NCI-H1048 (cell line): ENCODE results near the gene TJAP1.
"Not testable (repeated sequence)": the region's sequence is repeated elsewhere in the genome, so short reads cannot be mapped to it uniquely, and the experiment has no call there.

Experiments
- DNase-seq: peaks from one replicate; lab custom pipeline; 2025; lab: John Stamatoyannopoulos, UW

Gene TJAP1

DNA sequence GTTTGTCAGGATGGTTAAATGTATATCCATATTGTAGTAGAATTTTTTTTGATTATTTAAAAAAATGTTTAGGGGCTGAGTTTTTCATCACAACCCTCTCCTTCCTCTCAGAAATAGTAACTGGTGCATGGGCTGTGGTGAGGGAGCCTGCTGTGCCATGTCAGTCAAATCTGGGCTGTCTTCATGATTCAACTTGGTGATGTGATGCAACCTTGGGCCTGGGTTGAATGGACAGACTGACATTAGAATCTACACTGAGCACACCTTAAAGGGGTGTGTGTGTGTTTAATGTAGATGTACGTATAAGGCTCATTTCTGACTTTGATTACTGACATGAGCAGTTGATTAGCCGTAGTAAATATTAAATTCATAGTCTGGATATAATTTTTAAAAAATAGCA lies 3.7 kb downstream of the TJAP1 start:
- no peak for DNase-seq

DNA sequence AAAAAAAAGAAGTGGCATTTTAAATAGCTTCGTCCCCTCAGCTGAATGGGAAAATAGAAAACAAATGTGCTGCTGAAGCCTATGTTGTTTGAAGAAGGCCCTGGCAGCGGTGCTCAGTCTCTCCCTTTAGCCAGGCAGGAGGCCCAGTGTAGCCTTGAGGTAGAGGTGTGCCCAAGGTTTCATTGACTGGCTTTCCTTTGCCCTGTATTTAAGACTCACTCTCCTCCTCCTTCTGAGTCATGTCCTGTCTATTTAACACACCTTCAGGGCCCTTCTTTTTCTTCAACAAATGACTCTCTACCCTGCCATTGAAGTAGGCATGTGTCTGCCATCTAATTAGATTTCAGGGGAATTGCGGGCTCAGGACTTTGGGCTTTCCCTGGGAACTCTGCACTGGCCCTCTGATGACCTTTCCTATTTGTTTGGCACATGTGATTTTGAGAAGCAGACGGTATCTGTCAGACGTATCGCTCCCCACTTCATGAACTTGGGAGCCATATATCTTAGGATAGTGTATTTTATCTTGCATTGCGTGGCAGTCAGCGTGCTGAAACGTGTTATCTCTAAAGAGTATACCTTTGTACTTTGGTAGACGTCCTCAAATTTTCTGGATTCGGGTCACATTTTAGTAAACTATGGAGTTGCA lies 4.3 kb downstream of the TJAP1 start:
- no peak for DNase-seq

DNA sequence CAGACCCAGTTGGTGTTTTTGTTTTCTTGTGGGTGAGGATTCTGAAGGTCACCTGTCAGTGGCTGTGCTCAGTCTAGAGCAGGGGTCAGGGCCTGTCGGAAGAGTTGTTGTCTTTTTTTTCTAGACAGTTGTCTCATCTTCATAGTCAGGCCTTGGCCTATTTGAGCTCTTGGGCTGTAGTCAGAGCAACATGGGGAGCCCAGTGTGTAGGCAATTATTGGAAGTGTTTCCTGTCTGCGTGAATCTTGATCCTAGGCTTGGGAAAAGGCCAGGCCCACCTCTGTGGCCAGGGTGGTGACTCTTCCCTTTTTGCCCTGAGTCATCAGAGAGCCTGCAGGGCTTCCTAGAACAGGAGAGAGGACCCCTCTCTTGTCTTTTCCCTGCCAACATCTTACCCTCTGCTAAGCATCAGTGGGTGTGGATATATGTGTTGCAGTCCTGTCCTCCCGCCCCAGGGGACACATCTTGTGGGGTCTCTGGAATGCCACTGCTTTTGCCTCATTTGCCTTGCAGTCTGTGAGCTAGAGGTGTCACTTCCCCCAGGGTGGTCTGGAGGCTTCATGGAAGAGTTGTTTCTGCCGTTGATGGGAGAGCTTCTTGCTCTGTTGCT lies 11.4 kb downstream of the TJAP1 start:
- DNase-seq = no peak

DNA sequence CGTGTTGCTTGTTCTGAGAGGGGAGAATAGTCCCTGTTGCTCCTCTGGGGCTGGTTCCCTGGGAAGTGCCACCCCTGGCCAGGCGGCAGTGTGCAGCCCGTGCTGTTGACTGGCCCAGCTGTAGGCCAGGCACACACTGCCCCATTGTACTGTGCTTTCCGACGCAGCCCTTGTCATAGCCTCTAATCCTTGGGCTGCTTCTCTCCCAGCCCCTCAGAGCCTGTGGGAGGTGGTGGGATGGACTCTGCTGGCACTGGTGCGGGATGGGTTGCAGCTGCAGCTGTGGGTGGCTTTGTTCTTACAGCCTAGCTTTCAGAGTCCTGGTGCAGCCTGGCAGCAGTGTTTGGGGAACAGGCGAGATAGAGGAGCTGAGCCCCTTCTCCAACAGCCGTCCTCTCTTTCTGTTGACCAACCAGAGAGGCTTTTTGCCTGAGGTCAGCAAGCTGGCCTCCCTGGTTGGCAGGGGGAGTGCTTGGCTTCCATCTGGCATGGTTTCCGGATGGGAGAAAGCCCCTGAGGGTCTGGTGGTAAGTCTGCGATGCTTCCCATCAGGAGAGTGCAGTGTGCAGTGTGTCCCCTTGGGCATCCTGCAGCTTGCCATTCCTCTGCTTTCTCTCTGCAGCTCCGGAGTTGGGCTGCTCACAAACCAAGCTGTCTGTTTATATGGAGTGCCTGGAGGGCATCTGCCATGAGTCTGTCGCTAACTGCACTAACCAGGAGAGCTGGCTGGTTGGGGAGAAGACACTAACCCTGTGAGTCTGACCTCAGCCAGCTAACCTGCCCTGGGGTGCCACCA lies 12.1 kb downstream of the TJAP1 start:
- DNase-seq = no peak

DNA sequence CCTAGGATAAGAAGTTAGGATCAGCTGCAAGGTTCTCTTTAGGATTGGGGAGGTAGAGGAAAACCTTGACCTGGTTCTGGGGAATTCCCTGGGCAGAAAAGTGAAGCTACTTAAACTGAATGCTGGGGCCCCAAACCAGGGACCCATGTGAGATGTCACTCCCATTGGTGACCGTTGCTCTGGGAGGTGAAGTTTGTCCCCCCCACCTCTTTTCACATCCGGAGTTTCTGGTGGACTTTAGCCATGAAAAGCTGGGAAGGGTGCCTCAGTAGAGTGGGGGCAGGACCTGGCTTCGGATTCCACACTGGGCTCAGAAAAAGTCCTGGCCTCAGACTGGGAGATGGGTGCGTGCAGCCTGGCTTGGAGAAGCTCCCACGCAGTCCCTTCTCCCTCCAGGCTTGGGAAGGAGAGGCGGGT lies 13.2 kb downstream of the TJAP1 start:
- no peak for DNase-seq

DNA sequence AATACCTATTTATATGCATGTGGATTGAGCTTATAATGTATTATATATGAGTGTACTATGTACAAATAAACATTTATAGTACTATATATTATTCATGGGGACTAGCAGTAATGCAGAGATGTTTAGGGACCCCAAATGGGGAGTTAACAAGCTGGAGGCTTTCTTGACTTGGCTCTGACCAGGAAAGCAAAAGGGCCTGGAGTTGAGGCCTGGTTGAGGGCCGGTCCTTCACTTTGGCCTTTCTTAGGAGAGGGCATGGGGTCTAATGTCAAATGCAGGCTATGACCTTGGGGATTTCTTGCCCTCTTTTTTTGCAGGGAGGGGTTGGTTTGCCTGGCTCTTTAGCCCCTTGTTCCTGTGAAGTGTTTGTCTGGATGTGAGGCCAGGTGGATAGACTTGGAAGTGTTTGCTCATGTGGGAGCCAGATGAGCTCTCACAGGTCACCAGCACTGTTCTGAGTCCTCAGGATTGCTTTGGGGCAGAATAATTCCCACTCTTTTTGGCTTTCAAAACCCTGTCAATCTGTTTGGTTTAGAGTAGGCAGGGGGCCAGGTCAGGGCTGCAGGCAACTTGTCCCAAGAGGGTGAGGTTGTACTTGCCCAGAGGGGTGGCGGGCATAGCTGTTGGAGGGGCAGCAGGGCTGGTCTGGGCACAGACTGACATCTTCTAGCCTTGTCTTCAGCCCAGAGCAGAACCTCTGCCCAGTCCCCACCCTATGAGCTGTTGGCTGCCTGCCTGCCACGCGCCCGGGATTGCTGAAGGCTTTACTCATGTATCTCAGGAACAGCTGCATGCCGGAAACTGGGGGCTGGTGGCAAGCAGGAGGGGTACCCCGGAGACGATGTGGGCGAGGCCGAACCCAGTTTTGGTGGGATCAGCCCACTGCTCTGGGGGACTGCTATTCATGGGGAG lies 14.6 kb downstream of the TJAP1 start:
- DNase-seq = no peak

DNA sequence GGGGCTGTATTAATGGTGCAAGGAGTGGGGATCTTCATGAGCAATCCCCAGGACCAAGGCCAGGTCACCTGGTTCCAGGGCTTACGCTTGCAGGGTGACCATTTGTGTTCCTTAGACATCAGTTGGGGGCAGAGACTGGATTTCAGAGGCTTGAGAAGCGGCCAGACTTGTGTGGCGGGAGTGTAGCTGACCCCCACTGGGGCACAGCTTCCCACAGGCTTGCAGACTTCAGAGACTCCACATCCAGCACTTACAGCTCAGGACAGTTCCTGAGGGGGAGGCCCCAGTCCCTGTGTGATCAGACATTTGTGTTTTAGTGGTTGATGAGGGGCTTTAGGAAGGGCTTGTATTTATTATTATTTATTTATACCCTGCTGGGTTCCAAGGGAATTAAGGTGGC lies 15.3 kb downstream of the TJAP1 start:
- no peak for DNase-seq

DNA sequence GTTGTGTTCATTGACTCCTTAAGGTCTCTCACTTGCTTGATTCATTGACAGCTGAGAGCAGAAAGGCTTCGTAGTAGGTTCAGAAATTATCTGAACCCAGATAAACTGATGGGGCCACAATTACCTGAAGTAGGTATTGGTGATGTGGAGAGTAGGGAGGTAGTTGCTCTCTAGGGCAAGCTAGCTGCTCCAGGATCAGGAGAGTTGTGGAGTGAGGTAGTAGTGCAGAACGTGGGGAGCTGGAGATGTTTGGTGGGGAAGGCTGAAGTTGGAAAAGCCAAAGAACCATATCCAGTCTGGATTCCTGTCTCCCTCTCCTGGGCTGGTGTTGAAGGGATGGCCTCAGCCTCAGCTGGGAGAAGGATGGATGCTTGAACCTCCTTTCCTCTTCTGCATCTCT lies 15.9 kb downstream of the TJAP1 start:
- no peak for DNase-seq

DNA sequence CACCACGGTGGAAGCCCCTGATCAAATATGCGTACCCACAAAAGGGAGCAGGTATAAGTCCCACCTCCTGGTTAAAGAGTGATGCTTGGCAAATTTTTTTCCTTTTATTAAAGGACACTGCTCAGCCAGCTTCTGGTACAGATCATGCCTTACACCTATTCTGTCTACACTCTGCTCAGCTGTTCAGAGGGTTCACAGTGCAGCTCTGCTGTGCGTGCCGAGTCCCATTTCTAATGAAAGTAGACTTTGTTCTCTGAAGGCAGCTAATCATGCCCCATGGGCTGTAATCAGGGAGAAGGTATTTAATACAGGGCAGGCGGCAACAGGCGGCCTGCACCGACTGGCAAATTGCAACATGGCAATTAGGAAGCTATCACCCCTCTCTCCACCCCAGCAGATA lies 16.5 kb downstream of the TJAP1 start:
- DNase-seq = no peak

DNA sequence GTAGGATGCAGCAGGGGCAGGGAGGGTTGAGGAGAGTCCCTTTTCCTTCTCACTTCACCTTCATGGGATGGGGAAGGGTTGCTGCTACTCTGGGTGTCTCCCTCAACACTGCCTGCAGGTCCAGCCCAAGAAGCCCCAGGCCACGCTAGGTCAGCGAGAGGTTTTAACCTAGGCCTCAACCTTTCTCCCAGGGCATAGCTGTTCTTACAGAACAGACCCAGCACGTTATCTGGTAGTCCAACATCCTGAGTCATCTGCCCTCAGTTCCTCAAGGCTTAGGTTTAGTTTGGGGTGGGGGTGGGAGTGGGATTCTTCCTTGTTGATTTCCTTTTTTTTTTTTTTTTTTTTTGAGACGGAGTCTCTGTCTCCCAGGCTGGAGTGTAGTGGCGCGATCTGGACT lies 17.0 kb downstream of the TJAP1 start:
- DNase-seq = no peak

DNA sequence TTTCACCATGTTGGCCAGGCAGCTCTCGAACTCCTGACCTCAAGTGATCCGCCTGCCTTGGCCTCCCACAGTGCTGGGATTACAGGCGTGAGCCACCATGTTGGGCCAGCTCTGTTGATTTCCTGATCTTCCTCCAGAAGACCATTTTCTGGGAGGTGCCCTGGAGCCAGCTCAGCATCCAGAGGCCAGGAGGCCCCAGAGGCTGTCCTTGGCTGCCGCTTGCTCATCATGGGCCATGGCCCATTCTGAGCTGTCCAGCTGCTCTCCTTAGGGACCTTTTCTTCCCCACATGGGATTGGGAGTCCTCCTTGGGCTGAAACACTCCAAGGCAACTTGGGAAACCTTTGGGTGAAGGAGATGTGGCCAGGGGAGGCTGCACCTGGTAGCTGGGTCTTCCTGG lies 17.4 kb downstream of the TJAP1 start:
- no peak for DNase-seq

DNA sequence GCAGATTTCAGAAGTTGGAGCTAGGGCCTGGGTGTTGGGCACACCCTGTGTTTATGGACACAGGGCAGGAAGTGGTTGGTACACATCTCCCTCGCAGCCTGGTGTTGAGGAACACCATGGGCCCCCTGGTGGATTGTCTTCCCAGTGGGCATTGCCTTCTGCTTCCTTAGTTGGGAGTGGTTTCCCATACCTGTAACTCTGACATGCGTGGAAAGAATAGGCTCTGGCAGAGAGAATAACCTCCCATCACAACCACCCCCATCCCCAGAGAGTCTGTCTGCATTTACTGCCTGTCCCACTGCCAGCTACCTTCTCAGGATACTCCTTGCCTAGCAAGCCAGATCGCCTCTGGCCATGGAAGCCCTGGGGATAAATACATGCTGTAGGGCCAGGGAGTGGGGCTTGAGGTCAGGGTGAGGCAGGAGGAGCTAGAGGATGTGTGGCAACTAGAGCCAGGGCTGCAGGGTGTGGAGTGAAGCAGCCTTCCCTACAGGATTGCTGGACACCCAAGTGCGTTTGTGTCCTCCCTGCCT lies 18.1 kb downstream of the TJAP1 start:
- DNase-seq = no peak

DNA sequence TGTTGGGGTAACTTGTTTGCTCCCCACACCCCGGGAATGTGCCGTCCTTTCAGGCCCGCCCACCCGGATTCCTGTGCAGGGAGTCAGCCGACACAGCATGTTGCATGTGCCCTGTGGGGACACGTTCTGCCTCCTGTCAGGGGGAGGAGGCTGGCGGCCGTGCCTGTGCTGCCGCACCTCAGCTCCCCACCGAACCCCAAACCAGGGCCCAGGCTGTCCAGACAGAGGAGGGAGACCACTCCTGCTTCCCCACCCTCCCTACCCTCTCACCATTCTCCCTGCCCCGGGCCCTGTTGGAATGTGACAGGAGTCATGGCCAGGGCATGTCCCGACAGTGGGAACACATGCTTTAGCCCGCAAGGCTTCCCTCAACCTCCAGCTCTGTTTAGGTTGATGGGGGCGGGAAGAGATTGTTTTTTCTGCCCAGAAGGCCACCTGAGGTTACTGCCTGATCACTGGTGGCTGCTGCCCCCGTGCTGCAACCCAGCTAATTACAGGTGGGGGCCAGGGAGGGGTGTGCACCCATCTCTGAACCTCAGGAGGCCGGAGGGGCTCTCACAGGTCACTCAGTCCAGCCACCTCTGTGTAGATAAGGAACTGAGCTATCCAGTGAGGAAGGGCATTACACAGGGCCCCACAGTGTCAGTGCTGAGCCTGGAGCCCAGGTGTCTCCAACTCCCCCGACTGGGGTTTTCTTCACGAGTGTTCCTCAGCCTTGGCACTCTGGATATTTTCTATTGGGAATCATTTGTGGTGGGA lies 19.2 kb downstream of the TJAP1 start:
- DNase-seq = no peak

DNA sequence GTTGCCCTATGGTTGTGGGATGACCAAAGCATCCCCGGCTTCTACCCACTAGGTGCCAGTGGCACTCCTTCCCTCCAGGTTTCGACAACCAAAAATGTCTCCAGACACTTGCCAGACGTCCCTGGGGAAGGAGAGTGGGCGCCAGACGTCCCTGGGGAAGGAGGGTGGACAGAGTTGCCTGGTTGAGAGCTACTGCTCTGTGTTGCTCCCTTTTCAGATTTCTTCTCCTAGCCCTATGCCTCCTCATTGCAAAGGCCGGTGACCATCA lies 19.7 kb downstream of the TJAP1 start:
- DNase-seq = no peak

DNA sequence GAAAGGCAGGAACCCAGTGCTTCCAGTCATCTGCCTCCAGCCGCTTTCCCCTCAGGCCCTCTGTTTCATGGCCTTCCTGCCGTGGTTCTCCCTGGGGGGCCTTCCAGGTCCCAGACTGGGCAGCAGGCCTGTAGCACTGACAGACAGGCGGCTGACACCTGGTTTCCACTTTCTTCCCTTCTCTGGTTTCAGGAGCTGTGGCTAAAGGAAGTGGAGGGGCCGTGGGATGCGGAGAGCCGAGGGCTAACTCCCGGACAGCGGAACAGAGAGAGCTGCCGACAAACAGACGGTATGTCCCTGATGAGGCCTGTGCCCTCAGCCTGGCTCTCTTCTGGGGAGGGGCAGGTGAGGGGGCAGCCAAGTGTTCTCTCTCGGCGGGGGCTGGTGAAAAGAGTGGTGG lies 20.3 kb downstream of the TJAP1 start:
- no peak for DNase-seq

DNA sequence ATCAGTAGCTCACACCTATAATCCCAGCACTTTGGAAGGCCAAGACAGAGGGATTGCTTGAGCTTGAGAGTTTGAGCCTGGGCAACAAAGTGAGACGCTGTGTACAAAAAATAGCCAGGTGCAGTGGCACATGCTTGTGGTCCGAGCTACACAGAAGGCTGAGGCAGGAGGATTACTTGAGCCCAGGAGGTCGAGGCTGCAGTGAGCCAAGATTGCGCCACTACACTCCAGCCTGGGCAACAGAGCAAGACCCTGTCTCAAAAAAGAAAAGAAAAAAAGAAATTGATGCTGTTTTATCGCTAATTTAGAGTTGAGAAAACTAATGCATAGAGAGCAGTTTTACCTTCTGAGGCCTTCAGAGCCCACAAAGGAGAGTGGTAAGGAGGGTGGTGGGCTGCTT lies 20.9 kb downstream of the TJAP1 start:
- DNase-seq = not testable (repeated sequence)

DNA sequence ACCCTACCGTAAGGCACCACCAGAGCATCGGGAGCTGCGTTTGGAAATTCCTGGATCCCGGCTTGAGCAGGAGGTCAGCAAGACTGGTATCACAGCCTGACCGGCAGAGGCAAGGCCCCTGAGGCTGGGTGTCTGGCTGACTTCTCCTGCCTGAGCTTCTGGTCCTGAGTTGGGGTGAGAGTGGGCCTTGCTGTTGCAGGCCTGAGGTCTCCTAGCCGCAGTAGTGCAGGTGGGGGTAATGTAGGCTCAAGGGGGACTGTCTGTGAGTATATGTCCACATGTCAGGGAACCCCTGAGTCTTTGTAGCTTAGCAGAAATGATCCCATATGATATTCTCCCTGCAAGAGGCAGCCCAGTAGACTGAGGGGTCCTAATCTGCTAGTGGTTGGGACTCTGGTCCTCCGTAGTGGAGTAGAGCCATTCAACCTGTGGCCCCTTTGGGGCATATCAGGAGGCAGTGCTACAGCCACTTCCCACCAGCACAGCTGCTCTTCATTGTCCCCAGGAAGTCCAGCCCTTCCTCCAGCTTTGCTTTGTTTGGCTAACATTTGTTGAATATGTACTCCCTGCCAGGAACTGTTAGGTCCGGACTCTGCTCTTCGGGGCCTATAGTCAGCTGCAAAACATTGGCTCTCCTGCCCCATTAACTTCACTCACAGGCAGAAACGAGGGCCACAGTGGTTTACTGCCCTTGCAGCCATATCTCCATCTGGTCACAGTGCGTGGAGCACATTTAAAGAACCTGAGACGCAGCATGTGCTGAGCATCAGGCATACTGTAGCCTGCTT lies 21.9 kb downstream of the TJAP1 start:
- no peak for DNase-seq

DNA sequence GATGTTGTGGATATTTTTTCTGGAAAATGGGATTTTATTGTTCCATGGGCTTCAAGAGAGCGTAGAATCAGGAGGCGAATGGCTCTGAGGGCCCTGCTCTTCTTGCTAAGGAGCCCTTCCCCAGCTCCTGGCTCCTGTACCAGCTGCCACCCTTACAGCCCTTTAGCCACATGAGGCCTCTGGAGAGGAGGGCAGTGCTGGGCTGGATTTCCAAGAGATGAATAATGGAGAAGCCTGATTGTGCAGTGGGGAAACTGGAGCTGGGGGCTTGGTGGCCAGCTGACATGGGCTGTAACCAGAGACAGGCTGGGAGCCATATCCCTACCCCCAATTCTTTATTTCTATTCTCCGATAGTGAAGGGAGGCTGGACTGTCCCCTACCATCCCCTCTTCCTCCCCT lies 23.6 kb downstream of the TJAP1 start:
- no peak for DNase-seq

DNA sequence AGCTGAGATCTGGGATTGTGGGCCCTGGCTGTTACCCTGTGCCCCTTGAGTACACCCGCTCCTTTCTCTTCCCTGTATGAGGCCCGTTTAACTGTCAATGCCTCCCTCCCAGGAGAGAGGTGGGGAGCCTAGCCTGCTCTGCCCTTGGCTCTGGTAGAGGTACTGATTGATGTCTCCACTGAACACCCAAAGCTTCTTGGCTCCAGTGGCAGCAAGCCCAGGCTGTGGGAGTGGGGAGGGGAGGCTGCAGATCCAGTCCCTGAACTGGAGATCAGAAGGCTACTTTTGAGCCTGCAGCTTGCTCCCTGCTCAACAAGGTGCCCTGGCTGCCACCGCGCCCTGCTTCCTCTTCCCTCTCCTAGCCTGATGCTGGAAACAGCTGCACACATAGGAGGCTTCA lies 25.3 kb downstream of the TJAP1 start:
- no peak for DNase-seq

DNA sequence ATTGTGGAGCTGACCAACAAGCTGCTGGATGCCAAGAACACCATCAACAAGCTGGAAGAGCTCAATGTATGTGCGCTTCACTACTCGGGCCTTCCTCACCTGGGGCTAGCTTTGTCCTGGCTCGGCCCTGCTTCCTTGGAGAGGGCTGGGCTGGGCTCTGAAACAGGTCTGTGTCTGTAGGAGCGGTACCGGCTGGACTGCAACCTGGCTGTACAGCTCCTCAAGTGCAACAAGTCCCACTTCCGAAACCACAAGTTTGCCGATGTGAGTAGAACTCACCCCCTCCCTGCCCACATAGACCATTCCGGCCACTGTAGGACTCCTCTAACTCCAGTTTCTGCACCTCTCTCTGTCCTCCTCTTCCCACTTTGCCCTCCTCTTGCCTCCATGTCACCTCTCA lies 26.1 kb downstream of the TJAP1 start:
- no peak for DNase-seq
